Measurements from ENCODE around the gene TENM4.

TENM4 gene

GRCh38 chr11:79237703-79238102, 203.1 kb downstream of the TENM4 start (continued):
- TF ChIP-seq ZNF518A (tag by site-specific recombination; conservative IDR thresholded peaks at IDR 0.05; ENCODE audit: low read depth) (no peak), ZNF549 (tag by site-specific recombination; IDR thresholded peaks at IDR 0.05) (no peak)

GRCh38 chr11:79237091-79237490, 203.7 kb downstream of the TENM4 start:
- Histone ChIP-seq H3K27ac (ENCODE audit: extremely low read depth, low read depth, low read length) (no peak overlapping the region), H3K4me3 (ENCODE audit: low read depth, low read length) (no peak overlapping the region), H3K36me3 (ENCODE audit: control insufficient read depth in 2 of 2, insufficient read depth in 1 of 2, low read length in 2 of 2) (no peaks in the 10 kb centered on the region), H3K9me3 (ENCODE audit: control insufficient read depth, insufficient read depth, low read depth, low read length) (no peaks in the 10 kb centered on the region), H3K4me1 (ENCODE audit: control insufficient read depth, insufficient read depth, low read length) (no peaks in the 10 kb centered on the region)
- CTCF ChIA-PET: no interaction called here
- POLR2A ChIA-PET: no interaction called here
- TF ChIP-seq SP3 (tag by site-specific recombination; IDR thresholded peaks at IDR 0.05) (no peak), ZNF785 (tag by site-specific recombination; IDR thresholded peaks at IDR 0.05) (no peak), PRDM1 (tag by site-specific recombination; IDR thresholded peaks at IDR 0.05) (no peak), ZNF169 (tag by site-specific recombination; IDR thresholded peaks at IDR 0.05) (no peak), ZNF416 (tag by site-specific recombination; IDR thresholded peaks at IDR 0.05) (no peak), ZXDB (tag by site-specific recombination; IDR thresholded peaks at IDR 0.05) (no peak), ZNF133 (tag by site-specific recombination; IDR thresholded peaks at IDR 0.05) (no peak), SALL2 (tag by site-specific recombination; IDR thresholded peaks at IDR 0.05; ENCODE audit: borderline replicate concordance) (no peak), HOXD13 (CRISPR knock-in tag; IDR thresholded peaks at IDR 0.05; ENCODE audit: borderline replicate concordance) (no peak), ZBTB11 (tag by site-specific recombination; conservative IDR thresholded peaks at IDR 0.05; ENCODE audit: low read depth) (no peak)

GRCh38 chr11:79236541-79236971, 204.3 kb downstream of the TENM4 start:
- ChIA-PET POLR2A (no interaction called here), CTCF (no interaction called here)
- no peak overlapping the region for H3K4me3 ChIP-seq (ENCODE audit: low read depth, low read length)
- no peak overlapping the region for H3K27ac ChIP-seq (ENCODE audit: extremely low read depth, low read depth, low read length)
- TF ChIP-seq ELK4 (IDR thresholded peaks at IDR 0.05; ENCODE audit: borderline replicate concordance, low read depth, low read length) (no peak), ZNF555 (tag by site-specific recombination; conservative IDR thresholded peaks at IDR 0.05) (no peak), ZNF560 (tag by site-specific recombination; IDR thresholded peaks at IDR 0.05; ENCODE audit: borderline replicate concordance) (no peak), ZNF121 (tag by site-specific recombination; IDR thresholded peaks at IDR 0.05) (no peak), EGR2 (tag by site-specific recombination; IDR thresholded peaks at IDR 0.05; ENCODE audit: low read depth) (peak; percentile 93), ZNF600 (tag by site-specific recombination; IDR thresholded peaks at IDR 0.05) (no peak), ZFHX2 (tag by site-specific recombination; conservative IDR thresholded peaks at IDR 0.05) (peak; percentile 91), ZNF664 (tag by site-specific recombination; IDR thresholded peaks at IDR 0.05) (no peak), ZNF324 (tag by site-specific recombination; IDR thresholded peaks at IDR 0.05) (no peak), ZXDB (tag by site-specific recombination; IDR thresholded peaks at IDR 0.05) (no peak)
- no peaks in the 10 kb centered on the region for H3K9me3 ChIP-seq (ENCODE audit: control insufficient read depth, insufficient read depth, low read depth, low read length)
- no peaks in the 10 kb centered on the region for H3K4me1 ChIP-seq (ENCODE audit: control insufficient read depth, insufficient read depth, low read length)
- no peaks in the 10 kb centered on the region for H3K36me3 ChIP-seq (ENCODE audit: control insufficient read depth in 2 of 2, insufficient read depth in 1 of 2, low read length in 2 of 2)
